Measurements from ENCODE around the gene GRIK2. TPM values are rescaled to one million over a fixed set of nuclear protein-coding genes. Genes with fewer than 3 reads are reported as not detected.

GRIK2 gene
- total RNA-seq, 2 donors from 2014 or later = 0.92 to 2.0 TPM

GRCh38 chr6:101730954-101731353, 337.4 kb downstream of the GRIK2 start:
- DNase-seq (ENCODE audit: low spot score) = no peak
- TF ChIP-seq CTCF (IDR thresholded peaks at IDR 0.05) = no peak
- H3K27ac ChIP-seq = no peak overlapping the region
- no peaks in the 10 kb centered on the region for H3K27me3 ChIP-seq (replicated peaks; ENCODE audit: insufficient read depth)
- no peaks in the 10 kb centered on the region for H3K9me3 ChIP-seq
- H3K36me3 ChIP-seq = no peaks in the 10 kb centered on the region
- H3K4me3 ChIP-seq = no peak overlapping the region
- no peaks in the 10 kb centered on the region for H3K4me1 ChIP-seq (ENCODE audit: control insufficient read depth in 1 of 2, low read depth in 2 of 2)
- ATAC-seq (ENCODE audit: insufficient number of reproducible peaks, low FRiP score, low read depth) = no peak

- Histone ChIP-seq H3K9me3 (no peaks in the 10 kb centered on the region), H3K36me3 (no peaks in the 10 kb centered on the region), H3K27ac (no peak overlapping the region), H3K4me3 (no peak overlapping the region), H3K27me3 (replicated peaks; ENCODE audit: insufficient read depth) (no peaks in the 10 kb centered on the region), H3K4me1 (ENCODE audit: control insufficient read depth in 1 of 2, low read depth in 2 of 2) (no peaks in the 10 kb centered on the region)
- ATAC-seq (ENCODE audit: insufficient number of reproducible peaks, low FRiP score, low read depth) = no peak
- no peak for TF ChIP-seq CTCF (IDR thresholded peaks at IDR 0.05)
- no peak for DNase-seq (ENCODE audit: low spot score)
These were observed 340.4 kb downstream of the GRIK2 start for GRCh38 chr6:101733899-101734298.

GRCh38 chr6:101738481-101738880, 345.0 kb downstream of the GRIK2 start:
- no peak for ATAC-seq (ENCODE audit: insufficient number of reproducible peaks, low FRiP score, low read depth)
- Histone ChIP-seq H3K4me1 (ENCODE audit: control insufficient read depth in 1 of 2, low read depth in 2 of 2) (peaks cover 0 to 13% of the 10 kb centered on the region in 2 donors), H3K4me3 (no peak overlapping the region), H3K9me3 (no peaks in the 10 kb centered on the region), H3K27me3 (replicated peaks; ENCODE audit: insufficient read depth) (no peaks in the 10 kb centered on the region), H3K36me3 (no peaks in the 10 kb centered on the region), H3K27ac (no peak overlapping the region)
- DNase-seq (ENCODE audit: low spot score) = no peak
- TF ChIP-seq CTCF (IDR thresholded peaks at IDR 0.05) = no peak

GRCh38 chr6:101740631-101741030, 347.1 kb downstream of the GRIK2 start:
- ATAC-seq (ENCODE audit: insufficient number of reproducible peaks, low FRiP score, low read depth) = no peak
- Histone ChIP-seq H3K9me3 (no peaks in the 10 kb centered on the region), H3K4me1 (ENCODE audit: control insufficient read depth in 1 of 2, low read depth in 2 of 2) (peaks cover 0 to 13% of the 10 kb centered on the region in 2 donors), H3K36me3 (no peaks in the 10 kb centered on the region), H3K27ac (no peak overlapping the region), H3K27me3 (replicated peaks; ENCODE audit: insufficient read depth) (no peaks in the 10 kb centered on the region), H3K4me3 (no peak overlapping the region)
- DNase-seq (ENCODE audit: low spot score) = no peak
- TF ChIP-seq CTCF (IDR thresholded peaks at IDR 0.05) = no peak

- Histone ChIP-seq H3K36me3 (no peaks in the 10 kb centered on the region), H3K9me3 (no peaks in the 10 kb centered on the region), H3K27me3 (replicated peaks; ENCODE audit: insufficient read depth) (no peaks in the 10 kb centered on the region), H3K4me3 (no peak overlapping the region), H3K4me1 (ENCODE audit: control insufficient read depth in 1 of 2, low read depth in 2 of 2) (peaks cover 0 to 13% of the 10 kb centered on the region in 2 donors), H3K27ac (no peak overlapping the region)
- no peak for TF ChIP-seq CTCF (IDR thresholded peaks at IDR 0.05)
- no peak for ATAC-seq (ENCODE audit: insufficient number of reproducible peaks, low FRiP score, low read depth)
- DNase-seq (ENCODE audit: low spot score) = no peak
These were observed 348.1 kb downstream of the GRIK2 start for GRCh38 chr6:101741474-101742171.
